Activated T-cell treated with anti-CD3 and anti-CD28 coated beads, Interleukin-2, amount 50 U/mL, for 72 hours (primary cell): ENCODE data around the gene SGPP2. TPM values are rescaled to one million over a fixed set of nuclear protein-coding genes. Genes with fewer than 3 reads are reported as not detected.
A peak's percentile ranks its signal among the peaks of the same experiment; 100 is the strongest.

Experiments used
- ATAC-seq, 2 donors: fragments of 150-1000 bp; cut with Tn5 transposase; replicated peaks in 1 of 2; 2 replicates each; pipeline ENCODE4 v1.10.0; 2021; ENCODE audit warnings: moderate library complexity in 2 of 2, mild to moderate bottlenecking in 1 of 2
- DNase-seq, 2 donors: peaks; one replicate each; pipeline ENCODE4 v3.0.0; 2021 to 2022; ENCODE audit warnings: mixed read lengths in 1 of 2
- H3K27ac Mint-ChIP-seq: one replicate; pipeline ENCODE4 v1.8.0; 2022; ENCODE audit warnings: mild to moderate bottlenecking, moderate library complexity, mixed read lengths
- H3K27me3 Mint-ChIP-seq: one replicate; pipeline ENCODE4 v1.8.0; 2022; ENCODE audit warnings: low read depth, mixed read lengths
- H3K36me3 Mint-ChIP-seq, 2 donors: one replicate each; pipeline ENCODE4 v1.8.0; 2022; ENCODE audit warnings: mixed read lengths in 2 of 2, mild to moderate bottlenecking in 1 of 2; ENCODE audit not compliant: insufficient read depth in 2 of 2
- H3K4me1 Mint-ChIP-seq: one replicate; pipeline ENCODE4 v1.8.0; 2022; ENCODE audit warnings: low read depth, mixed read lengths
- H3K4me3 Mint-ChIP-seq, 2 donors: one replicate each; pipeline ENCODE4 v1.8.0; 2022; ENCODE audit warnings: mild to moderate bottlenecking in 2 of 2, mixed read lengths in 2 of 2, moderate library complexity in 2 of 2
- H3K9me3 Mint-ChIP-seq, 2 donors: one replicate each; pipeline ENCODE4 v1.8.0; 2022; ENCODE audit warnings: mixed read lengths in 2 of 2
- total RNA-seq, 2 donors: library from RNA; stranded (reverse); gene quantifications; one replicate each; pipeline ENCODE4 v1.2.3, GENCODE V29; 2022

Gene SGPP2
- total RNA-seq, 2 donors from 2014 or later: 15.1 to 20.9 TPM

- Mint-ChIP-seq H3K4me1 (no peaks in the 10 kb centered on the region), H3K9me3 (peaks cover 0 to 3% of the 10 kb centered on the region in 2 donors), H3K36me3 (peaks cover 5 to 13% of the 10 kb centered on the region in 2 donors), H3K27ac (no peak overlapping the region), H3K27me3 (peaks cover 6% of the 10 kb centered on the region), H3K4me3 (no peak overlapping the region)
- ATAC-seq (no peak), DNase-seq (no peak)
These were observed 69.9 kb downstream of the SGPP2 start for GRCh38 chr2:222494104-222494739.

GRCh38 chr2:222495388-222495787 lies 71.0 kb downstream of the SGPP2 start:
- Mint-ChIP-seq H3K4me1 (no peaks in the 10 kb centered on the region), H3K27me3 (peaks cover 6% of the 10 kb centered on the region), H3K9me3 (peaks cover 0 to 3% of the 10 kb centered on the region in 2 donors), H3K36me3 (peaks cover 5 to 13% of the 10 kb centered on the region in 2 donors), H3K27ac (no peak overlapping the region), H3K4me3 (no peak overlapping the region)
- ATAC-seq (no peak), DNase-seq (no peak)

- DNase-seq (no peak), ATAC-seq (no peak)
- no peak overlapping the region for H3K4me3 Mint-ChIP-seq
- H3K4me1 Mint-ChIP-seq: no peaks in the 10 kb centered on the region
- no peaks in the 10 kb centered on the region for H3K9me3 Mint-ChIP-seq
- no peaks in the 10 kb centered on the region for H3K27me3 Mint-ChIP-seq
- H3K36me3 Mint-ChIP-seq: peaks cover 0 to 2% of the 10 kb centered on the region in 2 donors
- H3K27ac Mint-ChIP-seq: no peak overlapping the region
These were observed 74.9 kb downstream of the SGPP2 start for GRCh38 chr2:222499226-222499625.

GRCh38 chr2:222504191-222504590 lies 79.8 kb downstream of the SGPP2 start:
- ATAC-seq (no peak), DNase-seq (no peak)
- Mint-ChIP-seq H3K27ac (no peak overlapping the region), H3K36me3 (peaks cover 0 to 2% of the 10 kb centered on the region in 2 donors), H3K4me3 (no peak overlapping the region), H3K27me3 (no peaks in the 10 kb centered on the region), H3K4me1 (no peaks in the 10 kb centered on the region), H3K9me3 (no peaks in the 10 kb centered on the region)

- no peak for DNase-seq
- Mint-ChIP-seq H3K27me3 (no peaks in the 10 kb centered on the region), H3K36me3 (peaks cover 0 to 2% of the 10 kb centered on the region in 2 donors), H3K4me3 (peak overlapping the region in 1 of 2 donors; percentile 25), H3K9me3 (no peaks in the 10 kb centered on the region), H3K4me1 (no peaks in the 10 kb centered on the region), H3K27ac (no peak overlapping the region)
- ATAC-seq: no peak
These were observed 80.4 kb downstream of the SGPP2 start for GRCh38 chr2:222504719-222505118.

- no peak overlapping the region for H3K27ac Mint-ChIP-seq
- DNase-seq: no peak
- H3K27me3 Mint-ChIP-seq: no peaks in the 10 kb centered on the region
- no peaks in the 10 kb centered on the region for H3K9me3 Mint-ChIP-seq
- no peaks in the 10 kb centered on the region for H3K4me1 Mint-ChIP-seq
- no peak overlapping the region for H3K4me3 Mint-ChIP-seq
- H3K36me3 Mint-ChIP-seq: peaks cover 0 to 2% of the 10 kb centered on the region in 2 donors
- no peak for ATAC-seq
These were observed 82.0 kb downstream of the SGPP2 start for GRCh38 chr2:222506230-222506935.

GRCh38 chr2:222514901-222515300 lies 90.6 kb downstream of the SGPP2 start:
- Mint-ChIP-seq H3K27me3 (no peaks in the 10 kb centered on the region), H3K4me3 (no peak overlapping the region), H3K27ac (no peak overlapping the region), H3K9me3 (no peaks in the 10 kb centered on the region), H3K36me3 (peaks cover 0 to 3% of the 10 kb centered on the region in 2 donors), H3K4me1 (no peaks in the 10 kb centered on the region)
- ATAC-seq (no peak), DNase-seq (no peak)

GRCh38 chr2:222518570-222519381 lies 94.4 kb downstream of the SGPP2 start:
- Mint-ChIP-seq H3K27ac (no peak overlapping the region), H3K9me3 (no peaks in the 10 kb centered on the region), H3K4me3 (no peak overlapping the region), H3K36me3 (no peaks in the 10 kb centered on the region), H3K27me3 (no peaks in the 10 kb centered on the region), H3K4me1 (no peaks in the 10 kb centered on the region)
- ATAC-seq (no peak), DNase-seq (no peak)

- DNase-seq (peak in 1 of 2 donors; percentile 2), ATAC-seq (peak; percentile 84 to 86)
- no peak overlapping the region for H3K4me3 Mint-ChIP-seq
These were observed 96.8 kb downstream of the SGPP2 start for GRCh38 chr2:222521099-222521498.

GRCh38 chr2:222522082-222522481 lies 97.7 kb downstream of the SGPP2 start:
- no peak overlapping the region for H3K4me3 Mint-ChIP-seq
- DNase-seq (no peak), ATAC-seq (no peak)
- H3K27ac Mint-ChIP-seq: no peak overlapping the region
- H3K36me3 Mint-ChIP-seq: peaks cover 2 to 5% of the 10 kb centered on the region in 2 donors
- H3K9me3 Mint-ChIP-seq: no peaks in the 10 kb centered on the region
- peaks cover 6% of the 10 kb centered on the region for H3K4me1 Mint-ChIP-seq
- no peaks in the 10 kb centered on the region for H3K27me3 Mint-ChIP-seq

More at GRCh38 chr2:222521099-222521498, 96.8 kb downstream of the SGPP2 start:
- Mint-ChIP-seq H3K4me1 (no peaks in the 10 kb centered on the region), H3K27ac (no peak overlapping the region), H3K36me3 (peaks cover 0 to 5% of the 10 kb centered on the region in 2 donors), H3K9me3 (no peaks in the 10 kb centered on the region), H3K27me3 (no peaks in the 10 kb centered on the region)

- H3K36me3 Mint-ChIP-seq: peaks cover 2 to 5% of the 10 kb centered on the region in 2 donors
- H3K27ac Mint-ChIP-seq: no peak overlapping the region
- H3K4me3 Mint-ChIP-seq: no peak overlapping the region
- ATAC-seq: no peak
- no peaks in the 10 kb centered on the region for H3K9me3 Mint-ChIP-seq
- peaks cover 6% of the 10 kb centered on the region for H3K4me1 Mint-ChIP-seq
- H3K27me3 Mint-ChIP-seq: no peaks in the 10 kb centered on the region
- no peak for DNase-seq
These were observed 99.6 kb downstream of the SGPP2 start for GRCh38 chr2:222523783-222524544.

- ATAC-seq (no peak), DNase-seq (no peak)
- Mint-ChIP-seq H3K4me3 (no peak overlapping the region), H3K9me3 (no peaks in the 10 kb centered on the region), H3K27me3 (no peaks in the 10 kb centered on the region), H3K36me3 (peaks cover 2 to 5% of the 10 kb centered on the region in 2 donors), H3K4me1 (peaks cover 6% of the 10 kb centered on the region), H3K27ac (no peak overlapping the region)
These were observed 101.5 kb downstream of the SGPP2 start for GRCh38 chr2:222525811-222526210.
